WTC11 (cell line): Measurements from ENCODE around the gene ZNF443. TPM values are rescaled to one million over a fixed set of nuclear protein-coding genes. Genes with fewer than 3 reads are reported as not detected.
"Not testable (repeated sequence)": the region's sequence is repeated elsewhere in the genome, so short reads cannot be mapped to it uniquely, and the experiment has no call there.

Experiments
- ATAC-seq: fragments of 200-7000 bp; cut with Tn5 transposase; 2 replicates; pipeline ENCODE4 v1.10.0; 2021; ENCODE audit warnings: mild to moderate bottlenecking, moderate library complexity
- CTCF ChIA-PET: fragments of 300-600 bp; sonication (Branson Sonifier 250); formaldehyde crosslinking; loops from one replicate; lab custom pipeline; 2021; ENCODE audit warnings: antibody characterized with exemption; lab: Charles Lee
- POLR2A ChIA-PET: fragments of 350-600 bp; sonication (Branson Sonifier 250); formaldehyde crosslinking; loops from one replicate; lab custom pipeline; 2021; ENCODE audit warnings: antibody characterized with exemption; lab: Charles Lee
- DNase-seq: peaks from one replicate; pipeline ENCODE4 v3.0.0; 2021; ENCODE audit warnings: low spot score
- H3K27ac Mint-ChIP-seq: 2 replicates; pipeline ENCODE4 v1.8.0; 2021; ENCODE audit warnings: mixed read lengths
- H3K27me3 Mint-ChIP-seq: 2 replicates; pipeline ENCODE4 v1.8.0; 2021; ENCODE audit warnings: low read depth, mild to moderate bottlenecking, moderate library complexity, mixed read lengths
- H3K36me3 Mint-ChIP-seq: 2 replicates; pipeline ENCODE4 v1.8.0; 2021; ENCODE audit warnings: mixed read lengths
- H3K4me1 Mint-ChIP-seq: 2 replicates; pipeline ENCODE4 v1.8.0; 2022; ENCODE audit warnings: mixed read lengths
- H3K4me3 Mint-ChIP-seq: 2 replicates; pipeline ENCODE4 v1.8.0; 2021; ENCODE audit warnings: mild to moderate bottlenecking, moderate library complexity, mixed read lengths
- H3K9me3 Mint-ChIP-seq: 2 replicates; pipeline ENCODE4 v1.8.0; 2021; ENCODE audit warnings: mixed read lengths
- AR ChIP-seq: fragments of 250-450 bp; sonication (Bioruptor Pico); IDR thresholded peaks from 2 replicates; pipeline ENCODE4 v1.9.0; 2021; ENCODE audit warnings: mild to moderate bottlenecking
- ATF2 ChIP-seq: sonication (generic); formaldehyde crosslinking; IDR thresholded peaks from 2 replicates; pipeline ENCODE4 v1.8.1; 2022; ENCODE audit warnings: low read depth, missing genetic modification reagents, borderline replicate concordance
- E2F4 ChIP-seq: sonication (generic); formaldehyde crosslinking; IDR thresholded peaks from 2 replicates; pipeline ENCODE4 v1.8.1; 2022; ENCODE audit warnings: low read depth, mild to moderate bottlenecking, moderate library complexity, missing genetic modification reagents, borderline replicate concordance
- EMX1 ChIP-seq: fragments of 250-450 bp; sonication (Bioruptor Pico); IDR thresholded peaks from 2 replicates; pipeline ENCODE4 v1.8.0; 2021; ENCODE audit warnings: mild to moderate bottlenecking
- GABPB1 ChIP-seq: sonication (generic); formaldehyde crosslinking; IDR thresholded peaks from 2 replicates; pipeline ENCODE4 v1.8.1; 2023; ENCODE audit warnings: mild to moderate bottlenecking, missing genetic modification reagents
- JUN ChIP-seq: sonication (generic); formaldehyde crosslinking; IDR thresholded peaks from 2 replicates; pipeline ENCODE4 v1.8.0; 2023; ENCODE audit warnings: mild to moderate bottlenecking, missing genetic modification reagents
- PRRX2 ChIP-seq: fragments of 250-450 bp; sonication (Bioruptor Pico); IDR thresholded peaks from 2 replicates; pipeline ENCODE4 v1.8.0; 2021; ENCODE audit warnings: mild to moderate bottlenecking
- TEAD4 ChIP-seq: sonication (generic); formaldehyde crosslinking; IDR thresholded peaks from 2 replicates; pipeline ENCODE4 v1.8.0; 2022; ENCODE audit warnings: mild to moderate bottlenecking, missing genetic modification reagents
- USF2 ChIP-seq: sonication (generic); formaldehyde crosslinking; IDR thresholded peaks from 2 replicates; pipeline ENCODE4 v1.8.1; 2023; ENCODE audit warnings: mild to moderate bottlenecking, missing genetic modification reagents, moderate library complexity
- ZNF121 ChIP-seq: sonication (generic); formaldehyde crosslinking; IDR thresholded peaks from 2 replicates; pipeline ENCODE4 v1.8.0; 2023; ENCODE audit warnings: missing genetic modification reagents
- ZNF263 ChIP-seq: sonication (generic); formaldehyde crosslinking; IDR thresholded peaks from 2 replicates; pipeline ENCODE4 v1.8.1; 2022; ENCODE audit warnings: low read depth, mild to moderate bottlenecking, moderate library complexity, missing genetic modification reagents
- ZNF423 ChIP-seq: fragments of 250-450 bp; sonication (Bioruptor Pico); IDR thresholded peaks from 2 replicates; pipeline ENCODE4 v2.1.2; 2022; ENCODE audit warnings: mild to moderate bottlenecking, moderate library complexity
- ZNF671 ChIP-seq: fragments of 250-450 bp; sonication (Bioruptor Pico); IDR thresholded peaks from 2 replicates; pipeline ENCODE4 v1.8.0; 2021; ENCODE audit warnings: mild to moderate bottlenecking
- total RNA-seq: library from RNA; stranded (reverse); gene quantifications from 3 replicates; pipeline ENCODE4 v1.2.3, GENCODE V29; 2021
- TF ChIP-seq, protein P1 (sequence below): sonication (generic); formaldehyde crosslinking; IDR thresholded peaks from 2 replicates; pipeline ENCODE4 v1.8.1; 2022; ENCODE audit warnings: mild to moderate bottlenecking, missing genetic modification reagents, moderate library complexity, borderline replicate concordance
- TF ChIP-seq, protein P2 (sequence below): sonication (generic); formaldehyde crosslinking; IDR thresholded peaks from 2 replicates; pipeline ENCODE4 v1.8.1; 2023; ENCODE audit warnings: mild to moderate bottlenecking, moderate library complexity, missing genetic modification reagents

Gene ZNF443
- total RNA-seq, 1 experiment from 2014 or later: 8.0 TPM

DNA sequence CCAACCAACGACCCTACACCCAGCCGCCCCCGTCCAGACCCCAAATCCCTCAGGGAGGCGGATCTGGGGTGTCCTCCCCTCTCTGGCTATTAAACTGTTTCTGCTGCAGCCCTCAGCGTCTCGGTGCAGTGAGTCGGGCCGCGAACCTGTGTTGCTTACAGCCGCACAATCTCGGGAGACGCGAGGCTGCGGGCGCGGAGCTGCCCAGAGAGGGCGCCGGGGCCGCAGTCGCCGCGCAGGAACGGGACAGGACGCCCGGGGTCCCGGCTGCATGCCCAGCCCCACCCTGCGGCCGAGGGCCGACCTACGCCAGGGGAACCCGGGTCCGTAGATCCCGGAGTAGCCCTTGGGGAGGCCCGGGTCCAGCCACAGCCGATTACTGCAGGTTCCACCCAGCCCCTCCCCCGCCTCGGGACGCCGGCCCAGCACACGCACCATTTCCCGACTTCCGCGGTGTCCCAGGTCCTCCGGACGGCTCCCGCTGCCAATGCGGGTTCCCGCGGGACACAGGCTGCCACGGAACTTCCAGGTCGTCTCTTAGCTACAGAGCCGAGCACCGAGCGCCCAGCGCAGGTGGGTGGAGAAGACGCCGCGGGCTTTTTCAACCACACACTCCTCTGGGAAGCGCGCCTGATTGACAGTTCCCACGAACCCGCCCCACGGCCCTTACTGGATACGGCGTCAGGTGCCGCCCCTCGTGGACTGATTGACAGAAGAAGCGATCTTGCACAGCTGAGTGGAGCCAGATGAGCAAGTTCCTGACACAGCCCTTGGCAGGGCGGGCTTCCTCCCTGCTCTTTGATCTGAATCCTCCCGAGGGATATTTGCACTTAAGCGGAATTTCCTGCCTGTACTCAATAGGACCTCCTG lies 40.0 kb downstream of the ZNF443 start, which contains the start of gene ZNF799 (continued):
- TF ChIP-seq, protein P1, sequence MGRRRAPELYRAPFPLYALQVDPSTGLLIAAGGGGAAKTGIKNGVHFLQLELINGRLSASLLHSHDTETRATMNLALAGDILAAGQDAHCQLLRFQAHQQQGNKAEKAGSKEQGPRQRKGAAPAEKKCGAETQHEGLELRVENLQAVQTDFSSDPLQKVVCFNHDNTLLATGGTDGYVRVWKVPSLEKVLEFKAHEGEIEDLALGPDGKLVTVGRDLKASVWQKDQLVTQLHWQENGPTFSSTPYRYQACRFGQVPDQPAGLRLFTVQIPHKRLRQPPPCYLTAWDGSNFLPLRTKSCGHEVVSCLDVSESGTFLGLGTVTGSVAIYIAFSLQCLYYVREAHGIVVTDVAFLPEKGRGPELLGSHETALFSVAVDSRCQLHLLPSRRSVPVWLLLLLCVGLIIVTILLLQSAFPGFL (CRISPR knock-in tag): no peak

- Mint-ChIP-seq H3K9me3 (peaks cover 21% of the 10 kb centered on the region), H3K4me3 (peak overlapping the region; percentile 86), H3K27ac (0 out of 2 replicates have a peak overlapping the region, but pooled peaks have one; percentile 41)
- H3K36me3 Mint-ChIP-seq, CTCF ChIA-PET, H3K4me1 Mint-ChIP-seq, H3K27me3 Mint-ChIP-seq: not testable (repeated sequence)
- ATAC-seq: peak; percentile 66
- peak; percentile 60 for DNase-seq
- POLR2A ChIA-PET: interaction anchor here (0.6 to 1.7 kb wide), 3 partner anchors 35 to 104 kb away, joined by 3 to 7 read pairs (median 7); partner anchors contain the start of genes ZNF442 and ZNF443
Observed at GRCh38 chr19:12399901-12400632, 40.8 kb downstream of the ZNF443 start.

DNA sequence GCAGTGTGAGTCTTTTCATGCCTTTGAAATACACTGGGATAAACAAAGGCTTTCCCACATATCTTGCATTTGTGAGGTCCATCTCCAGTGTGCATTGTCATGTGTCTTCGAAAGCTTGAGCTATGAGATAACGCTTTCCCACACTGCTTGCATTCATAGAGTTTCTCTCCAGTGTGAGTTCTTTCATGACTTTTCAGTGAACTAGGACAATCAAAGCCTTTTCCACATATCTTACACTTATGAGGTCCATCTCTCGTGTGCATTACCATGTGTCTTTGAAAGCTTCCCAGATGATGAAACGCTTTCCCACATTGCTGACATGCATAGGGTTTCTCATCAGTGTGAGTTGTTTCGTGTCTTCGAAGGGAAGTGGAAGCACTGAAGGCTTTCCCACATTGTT lies 49.7 kb downstream of the ZNF443 start:
- peak overlapping the region; percentile 23 for H3K27ac Mint-ChIP-seq
- H3K4me3 Mint-ChIP-seq, H3K27me3 Mint-ChIP-seq, ATAC-seq, CTCF ChIA-PET, H3K4me1 Mint-ChIP-seq, DNase-seq, POLR2A ChIA-PET: not testable (repeated sequence)
- H3K9me3 Mint-ChIP-seq: peaks cover 23% of the 10 kb centered on the region
- H3K36me3 Mint-ChIP-seq: peaks cover 42% of the 10 kb centered on the region

- CTCF ChIA-PET, H3K4me3 Mint-ChIP-seq, H3K27ac Mint-ChIP-seq, ATAC-seq, H3K4me1 Mint-ChIP-seq, DNase-seq, H3K27me3 Mint-ChIP-seq: not testable (repeated sequence)
- peaks cover 31% of the 10 kb centered on the region for H3K36me3 Mint-ChIP-seq
- H3K9me3 Mint-ChIP-seq: peaks cover 22% of the 10 kb centered on the region
- POLR2A ChIA-PET: interaction anchor here (1.1 to 1.2 kb wide), 2 partner anchors 15 to 93 kb away, joined by 3 to 7 read pairs; partner anchors contain the start of gene ZNF799
Observed at GRCh38 chr19:12386365-12386764, 54.5 kb downstream of the ZNF443 start.

- Mint-ChIP-seq H3K4me1 (no peaks in the 10 kb centered on the region), H3K9me3 (peaks cover 52% of the 10 kb centered on the region), H3K27ac (no peak overlapping the region), H3K27me3 (no peaks in the 10 kb centered on the region; the same call in none of the 2 replicates), H3K36me3 (peaks cover 28% of the 10 kb centered on the region)
- no peak for ATAC-seq
- TF ChIP-seq ZNF423: no peak
- TF ChIP-seq ZNF671 (CRISPR knock-in tag): no peak
- TF ChIP-seq ZNF263 (CRISPR knock-in tag): no peak
- no peak for TF ChIP-seq ATF2 (CRISPR knock-in tag)
- no peak for TF ChIP-seq EMX1 (CRISPR knock-in tag)
- no peak for TF ChIP-seq E2F4 (CRISPR knock-in tag)
- TF ChIP-seq PRRX2 (CRISPR knock-in tag): no peak
- no peak for TF ChIP-seq TEAD4 (CRISPR knock-in tag)
- TF ChIP-seq GABPB1 (CRISPR knock-in tag): no peak
- TF ChIP-seq, protein P2, sequence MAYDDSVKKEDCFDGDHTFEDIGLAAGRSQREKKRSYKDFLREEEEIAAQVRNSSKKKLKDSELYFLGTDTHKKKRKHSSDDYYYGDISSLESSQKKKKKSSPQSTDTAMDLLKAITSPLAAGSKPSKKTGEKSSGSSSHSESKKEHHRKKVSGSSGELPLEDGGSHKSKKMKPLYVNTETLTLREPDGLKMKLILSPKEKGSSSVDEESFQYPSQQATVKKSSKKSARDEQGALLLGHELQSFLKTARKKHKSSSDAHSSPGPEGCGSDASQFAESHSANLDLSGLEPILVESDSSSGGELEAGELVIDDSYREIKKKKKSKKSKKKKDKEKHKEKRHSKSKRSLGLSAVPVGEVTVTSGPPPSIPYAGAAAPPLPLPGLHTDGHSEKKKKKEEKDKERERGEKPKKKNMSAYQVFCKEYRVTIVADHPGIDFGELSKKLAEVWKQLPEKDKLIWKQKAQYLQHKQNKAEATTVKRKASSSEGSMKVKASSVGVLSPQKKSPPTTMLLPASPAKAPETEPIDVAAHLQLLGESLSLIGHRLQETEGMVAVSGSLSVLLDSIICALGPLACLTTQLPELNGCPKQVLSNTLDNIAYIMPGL (CRISPR knock-in tag): no peak
- TF ChIP-seq AR (CRISPR knock-in tag): no peak
- no peak for TF ChIP-seq USF2 (CRISPR knock-in tag)
- no peak for TF ChIP-seq ZNF121 (CRISPR knock-in tag)
- TF ChIP-seq JUN (CRISPR knock-in tag): no peak
- TF ChIP-seq, all 79 proteins: peak for 0
- ChIA-PET POLR2A (no interaction called here), CTCF (no interaction called here)
- no peak overlapping the region for H3K4me3 Mint-ChIP-seq
- no peak for DNase-seq
Observed at GRCh38 chr19:12380444-12380737, 60.4 kb downstream of the ZNF443 start.
